Endothelial cell of umbilical vein (primary cell): ENCODE measurements around the gene XRN1.

ENCODE experiments used
- EZH2 ChIP-seq: IDR thresholded peaks from 2 replicates; pipeline ENCODE4 v1.6.1; 2012; ENCODE audit warnings: borderline replicate concordance, low read depth, mild to moderate bottlenecking, moderate library complexity, low read length, inconsistent platforms; ENCODE audit not compliant: severe bottlenecking
- FOS ChIP-seq: IDR thresholded peaks from 2 replicates; pipeline ENCODE4 v1.6.1; 2011; ENCODE audit warnings: mild to moderate bottlenecking, low read length, moderate library complexity, borderline replicate concordance; ENCODE audit not compliant: insufficient read depth
- POLR2A ChIP-seq: IDR thresholded peaks from 2 replicates; pipeline ENCODE4 v1.6.1; 2012; ENCODE audit warnings: low read depth, mild to moderate bottlenecking, control low read depth, low read length
- POLR2AphosphoS5 ChIP-seq: IDR thresholded peaks from 2 replicates; pipeline ENCODE4 v1.6.1; 2012; ENCODE audit warnings: low read depth, mild to moderate bottlenecking, control low read depth, low read length, moderate library complexity; ENCODE audit not compliant: insufficient read depth
- TF ChIP-seq, protein P1 (sequence below), 2 donors: IDR thresholded peaks; 1 replicate in 1 of 2; 2 replicates in 1 of 2; pipeline ENCODE4 v1.5.1; 2011; ENCODE audit warnings: low read length in 2 of 2, mild to moderate bottlenecking in 2 of 2, moderate library complexity in 2 of 2, control low read depth in 1 of 2, inconsistent platforms in 1 of 2, low read depth in 1 of 2; ENCODE audit not compliant: insufficient read depth in 1 of 2; ENCODE audit errors: extremely low read depth in 1 of 2

DNA sequence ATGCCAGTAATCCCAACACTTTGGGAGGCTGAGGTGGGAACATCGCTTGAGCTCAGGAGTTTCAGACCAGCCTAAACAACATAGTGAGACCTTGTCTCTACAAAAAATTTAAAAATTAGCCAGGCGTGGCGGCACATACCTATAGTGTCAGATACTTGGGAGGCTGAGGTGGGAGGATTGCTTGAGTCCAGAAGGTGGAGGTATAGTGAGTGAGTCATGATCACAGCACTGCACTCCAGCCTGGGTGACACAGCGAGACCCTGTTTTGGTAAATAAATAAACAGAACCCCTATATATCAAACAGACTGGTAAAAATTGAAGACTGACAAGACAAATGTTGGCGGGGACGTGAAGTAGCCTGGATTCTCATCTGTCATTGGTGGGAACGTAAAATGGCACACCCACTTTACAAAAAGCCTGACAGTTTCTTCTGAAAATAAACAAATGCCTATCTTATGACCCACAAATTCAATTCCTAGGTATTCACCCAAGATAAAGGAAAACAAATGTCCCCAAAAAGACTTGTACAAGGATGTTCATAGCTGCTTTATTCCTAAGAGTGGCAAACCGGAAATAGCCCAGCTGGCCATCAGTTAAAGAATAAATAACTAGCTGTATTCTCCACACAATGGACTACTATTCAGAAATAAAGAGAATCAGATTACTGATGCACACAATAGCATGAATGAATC is 175.5 kb downstream of the XRN1 start:
- TF ChIP-seq, protein P1, sequence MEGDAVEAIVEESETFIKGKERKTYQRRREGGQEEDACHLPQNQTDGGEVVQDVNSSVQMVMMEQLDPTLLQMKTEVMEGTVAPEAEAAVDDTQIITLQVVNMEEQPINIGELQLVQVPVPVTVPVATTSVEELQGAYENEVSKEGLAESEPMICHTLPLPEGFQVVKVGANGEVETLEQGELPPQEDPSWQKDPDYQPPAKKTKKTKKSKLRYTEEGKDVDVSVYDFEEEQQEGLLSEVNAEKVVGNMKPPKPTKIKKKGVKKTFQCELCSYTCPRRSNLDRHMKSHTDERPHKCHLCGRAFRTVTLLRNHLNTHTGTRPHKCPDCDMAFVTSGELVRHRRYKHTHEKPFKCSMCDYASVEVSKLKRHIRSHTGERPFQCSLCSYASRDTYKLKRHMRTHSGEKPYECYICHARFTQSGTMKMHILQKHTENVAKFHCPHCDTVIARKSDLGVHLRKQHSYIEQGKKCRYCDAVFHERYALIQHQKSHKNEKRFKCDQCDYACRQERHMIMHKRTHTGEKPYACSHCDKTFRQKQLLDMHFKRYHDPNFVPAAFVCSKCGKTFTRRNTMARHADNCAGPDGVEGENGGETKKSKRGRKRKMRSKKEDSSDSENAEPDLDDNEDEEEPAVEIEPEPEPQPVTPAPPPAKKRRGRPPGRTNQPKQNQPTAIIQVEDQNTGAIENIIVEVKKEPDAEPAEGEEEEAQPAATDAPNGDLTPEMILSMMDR (IDR thresholded peaks at IDR 0.05; ENCODE audit: extremely low read depth in 1 of 2, insufficient read depth in 1 of 2, low read depth in 1 of 2, low read length in 2 of 2) = no peak
- TF ChIP-seq POLR2AphosphoS5 (no peak), POLR2A (no peak), EZH2 (no peak), FOS (no peak)
